SK-N-SH (cell line): Measurements from ENCODE around the gene TBRG1. TPM values are rescaled to one million over a fixed set of nuclear protein-coding genes. Genes with fewer than 3 reads are reported as not detected.

ENCODE experiments used
- CTCF ChIA-PET: fragments of 300-600, 350-600 bp; formaldehyde crosslinking; extraction: SDS; loops from one replicate; lab custom pipeline; 2021; lab: Yijun Ruan, JAX
- POLR2A ChIA-PET: fragments of 350-600 bp; sonication (Branson Sonifier 250); formaldehyde crosslinking; extraction: SDS; loops from one replicate; lab custom pipeline; 2020; ENCODE audit warnings: antibody characterized with exemption, inconsistent platforms; lab: Yijun Ruan, JAX
- DNase-seq: peaks from one replicate; pipeline ENCODE4 v3.0.0; 2012
- H2AFZ ChIP-seq: fragments of 200-600 bp; sonication (generic); 2 replicates; pipeline ENCODE4 v1.8.1; 2016; ENCODE audit warnings: antibody characterized with exemption, mild to moderate bottlenecking, low read depth
- H3F3A ChIP-seq: fragments of 200-600 bp; sonication (generic); replicated peaks from 2 replicates; pipeline ENCODE3; 2016; ENCODE audit warnings: antibody characterized with exemption, mild to moderate bottlenecking; ENCODE audit not compliant: insufficient read depth
- H3K27ac ChIP-seq, 2 experiments: fragments of 200-500 bp in 1 of 2; fragments of 200-600 bp in 1 of 2; sonication (Bioruptor generic) in 1 of 2; sonication (generic), shearing (Covaris generic) in 1 of 2; 2 replicates each; pipeline versions ENCODE4 v1.5.1 to v1.6.1; 2014 to 2016; ENCODE audit warnings: low read depth in 2 of 2, inconsistent platforms in 1 of 2, low read length in 1 of 2, mild to moderate bottlenecking in 1 of 2, mixed read lengths in 1 of 2
- H3K27me3 ChIP-seq: fragments of 200-600 bp; sonication (generic), shearing (Covaris generic); 2 replicates; pipeline ENCODE4 v1.6.1; 2016; ENCODE audit warnings: mixed run types; ENCODE audit not compliant: insufficient read depth
- H3K36me3 ChIP-seq, 2 experiments: fragments of 200-500 bp in 1 of 2; fragments of 200-600 bp in 1 of 2; sonication (Bioruptor generic) in 1 of 2; sonication (generic) in 1 of 2; replicated peaks in 1 of 2; 2 replicates each; pipeline versions ENCODE3 to v1.5.1; 2014 to 2016; ENCODE audit warnings: low read length in 1 of 2, mild to moderate bottlenecking in 1 of 2; ENCODE audit not compliant: insufficient read depth in 2 of 2, control insufficient read depth in 1 of 2
- H3K4me1 ChIP-seq, 2 experiments: fragments of 200-500 bp in 1 of 2; fragments of 200-600 bp in 1 of 2; sonication (Bioruptor generic) in 1 of 2; sonication (generic), shearing (Covaris generic) in 1 of 2; 2 replicates each; pipeline versions ENCODE4 v1.5.1 to v1.6.1; 2014 to 2016; ENCODE audit warnings: low read depth in 1 of 2, low read length in 1 of 2, mixed run types in 1 of 2; ENCODE audit not compliant: insufficient read depth in 2 of 2, control insufficient read depth in 1 of 2
- H3K4me2 ChIP-seq: fragments of 200-600 bp; sonication (generic), shearing (Covaris generic); 2 replicates; pipeline ENCODE4 v1.6.1; 2017; ENCODE audit warnings: mixed run types
- H3K4me3 ChIP-seq, 2 experiments: fragments of 200-500 bp in 1 of 2; fragments of 200-600 bp in 1 of 2; sonication (Bioruptor generic) in 1 of 2; sonication (generic), shearing (Covaris generic) in 1 of 2; 2 replicates each; pipeline versions ENCODE4 v1.5.1 to v1.8.1; 2014 to 2016; ENCODE audit warnings: low read depth in 2 of 2, inconsistent platforms in 1 of 2, low read length in 1 of 2, mild to moderate bottlenecking in 1 of 2, mixed read lengths in 1 of 2, moderate library complexity in 1 of 2
- H3K79me2 ChIP-seq: fragments of 200-600 bp; sonication (generic); 2 replicates; pipeline ENCODE4 v1.8.1; 2017; ENCODE audit warnings: mild to moderate bottlenecking; ENCODE audit not compliant: insufficient read depth
- H3K9ac ChIP-seq: fragments of 200-600 bp; sonication (generic); 2 replicates; pipeline ENCODE4 v1.6.1; 2017; ENCODE audit warnings: mixed run types
- H3K9me2 ChIP-seq: fragments of 200-600 bp; sonication (generic); 2 replicates; pipeline ENCODE4 v1.6.1; 2017; ENCODE audit warnings: mixed run types
- H3K9me3 ChIP-seq: fragments of 200-600 bp; sonication (generic); 2 replicates; pipeline ENCODE4 v1.6.1; 2017; ENCODE audit warnings: mixed run types, mild to moderate bottlenecking, moderate library complexity
- H4K20me1 ChIP-seq: fragments of 200-600 bp; sonication (generic); 2 replicates; pipeline ENCODE4 v1.6.1; 2017; ENCODE audit warnings: mild to moderate bottlenecking, mixed run types; ENCODE audit not compliant: insufficient read depth
- CHD2 ChIP-seq: fragments of 150-350 bp; IDR thresholded peaks from 2 replicates; pipeline ENCODE4 v1.6.1; 2018; ENCODE audit warnings: low read length; ENCODE audit not compliant: partially characterized antibody
- ELF1 ChIP-seq: IDR thresholded peaks from 2 replicates; pipeline ENCODE4 v1.4.0; 2012
- EP300 ChIP-seq, 2 experiments: IDR thresholded peaks; 2 replicates each; pipeline versions ENCODE4 v1.4.0 to v1.6.1; 2012; ENCODE audit warnings: borderline replicate concordance in 1 of 2, low read depth in 1 of 2, low read length in 1 of 2
- EZH2phosphoT487 ChIP-seq: fragments of 200-600 bp; sonication (generic); IDR thresholded peaks from 2 replicates; pipeline ENCODE4 v1.6.1; 2017; ENCODE audit warnings: low read depth, mixed run types, mild to moderate bottlenecking, antibody characterized with exemption, moderate library complexity, borderline replicate concordance
- FOSL2 ChIP-seq: IDR thresholded peaks from 2 replicates; pipeline ENCODE4 v1.4.0; 2012; ENCODE audit warnings: low read depth, mild to moderate bottlenecking, moderate library complexity, borderline replicate concordance
- FOXJ3 ChIP-seq: sonication (generic); formaldehyde crosslinking; IDR thresholded peaks from 2 replicates; pipeline ENCODE4 v1.5.1; 2020; ENCODE audit warnings: mild to moderate bottlenecking, missing genetic modification reagents
- GATA2 ChIP-seq: sonication (generic); formaldehyde crosslinking; IDR thresholded peaks from 2 replicates; pipeline ENCODE4 v1.5.0; 2020; ENCODE audit warnings: mild to moderate bottlenecking, missing genetic modification reagents
- IRF3 ChIP-seq: fragments of 150-350 bp; IDR thresholded peaks from 2 replicates; pipeline ENCODE4 v1.6.1; 2016; ENCODE audit warnings: mild to moderate bottlenecking, low read depth, low read length
- JUND ChIP-seq: IDR thresholded peaks from 2 replicates; pipeline ENCODE4 v1.4.0; 2012
- MEF2A ChIP-seq: IDR thresholded peaks from 2 replicates; pipeline ENCODE4 v1.4.0; 2012; ENCODE audit warnings: low read depth, borderline replicate concordance
- MXI1 ChIP-seq: IDR thresholded peaks from 2 replicates; pipeline ENCODE4 v1.6.1; 2012; ENCODE audit warnings: mild to moderate bottlenecking, low read depth, low read length, improper control_type of control experiment
- NFIC ChIP-seq: IDR thresholded peaks from 2 replicates; pipeline ENCODE4 v1.4.0; 2012; ENCODE audit warnings: borderline replicate concordance
- PBX3 ChIP-seq: IDR thresholded peaks from 2 replicates; pipeline ENCODE4; 2012
- POLR2AphosphoS5 ChIP-seq: IDR thresholded peaks from 2 replicates; pipeline ENCODE4 v1.6.1; 2012; ENCODE audit warnings: low read depth, low read length
- REST ChIP-seq: IDR thresholded peaks from 2 replicates; pipeline ENCODE4 v1.6.1; 2012; ENCODE audit warnings: mild to moderate bottlenecking, low read depth, low read length, moderate library complexity
- SIN3A ChIP-seq: IDR thresholded peaks from 2 replicates; pipeline ENCODE4 v1.6.1; 2012; ENCODE audit warnings: low read depth, mild to moderate bottlenecking, low read length, moderate library complexity, borderline replicate concordance
- SMC3 ChIP-seq: IDR thresholded peaks from 2 replicates; pipeline ENCODE4 v1.6.1; 2012; ENCODE audit warnings: low read depth, low read length, improper control_type of control experiment
- TCF12 ChIP-seq: IDR thresholded peaks from 2 replicates; pipeline ENCODE4 v1.4.0; 2012
- TEAD4 ChIP-seq: IDR thresholded peaks from 2 replicates; pipeline ENCODE4 v1.4.0; 2012; ENCODE audit warnings: mild to moderate bottlenecking, borderline replicate concordance; ENCODE audit not compliant: insufficient read depth
- WGBS: methylation state at CpG from one replicate; pipeline ENCODE4 v1.1.6; 2017; ENCODE audit warnings: low lambda C conversion rate; 5-methylcytosine and 5-hydroxymethylcytosine counted together
- polyA plus RNA-seq, 3 experiments: library from polyadenylated mRNA; depleted of rRNA; stranded (reverse); fragments of >200 nt; gene quantifications; 2 replicates each; pipeline ENCODE4 v1.2.3, GENCODE V29; 2012

The TBRG1 gene
- polyA plus RNA-seq, 1 of the 3 experiments (the other 2 are of a cell fraction): 22.0 TPM

GRCh38 chr11:124661553-124661952, 38.9 kb downstream of the TBRG1 start:
- Histone ChIP-seq H3K9me2 (no peaks in the 10 kb centered on the region), H3K4me1 (peaks cover 4 to 5% of the 10 kb centered on the region in 2 experiments; a peak in 2 of 4 replicates), H3F3A (no peaks in the 10 kb centered on the region), H4K20me1 (no peaks in the 10 kb centered on the region), H3K36me3 (peaks cover 2 to 4% of the 10 kb centered on the region in 2 experiments), H3K79me2 (no peaks in the 10 kb centered on the region), H3K27ac (no peak overlapping the region), H3K9me3 (no peaks in the 10 kb centered on the region), H3K27me3 (no peaks in the 10 kb centered on the region), H3K9ac (no peak overlapping the region), H3K4me3 (no peak overlapping the region), H3K4me2 (no peak overlapping the region), H2AFZ (no peak overlapping the region)
- TF ChIP-seq ELF1 (no peak), CHD2 (no peak), POLR2AphosphoS5 (no peak), IRF3 (no peak), SMC3 (no peak), TEAD4 (no peak)
- CTCF ChIA-PET: interaction anchor here (0.9 to 4.9 kb wide), 12 partner anchors 7 to 215 kb away, joined by 3 to 26 read pairs (median 6); partner anchors contain the start of gene ROBO3
- DNase-seq: no peak
- POLR2A ChIA-PET: no interaction called here

- WGBS: 80% methylated on average over 4 of the region's 4 CpGs
- ChIA-PET POLR2A (no interaction called here), CTCF (interaction anchor here (1.1 to 4.9 kb wide), 9 partner anchors 9 to 214 kb away, joined by 3 to 26 read pairs (median 9); partner anchors contain the start of gene ROBO3)
- H3K27ac ChIP-seq: no peak overlapping the region
- TF ChIP-seq FOSL2 (no peak), REST (no peak), TEAD4 (no peak), EZH2phosphoT487 (no peak), EP300 (IDR thresholded peaks at IDR 0.05; ENCODE audit: borderline replicate concordance in 1 of 2, low read depth in 1 of 2, low read length in 1 of 2) (no peak), MEF2A (no peak), TCF12 (no peak), CHD2 (no peak), FOXJ3 (CRISPR knock-in tag) (no peak), SIN3A (no peak), NFIC (no peak), PBX3 (no peak), JUND (no peak), SMC3 (no peak), ELF1 (no peak), MXI1 (no peak), GATA2 (CRISPR knock-in tag) (no peak)
- no peaks in the 10 kb centered on the region for H3K9me3 ChIP-seq
- H4K20me1 ChIP-seq: no peaks in the 10 kb centered on the region
- H3K27me3 ChIP-seq: no peaks in the 10 kb centered on the region
- no peak overlapping the region for H3K9ac ChIP-seq
- H3K4me3 ChIP-seq: no peak overlapping the region
- no peaks in the 10 kb centered on the region for H3F3A ChIP-seq
- H3K79me2 ChIP-seq: no peaks in the 10 kb centered on the region
- H3K9me2 ChIP-seq: no peaks in the 10 kb centered on the region
- no peak for DNase-seq
- H3K4me2 ChIP-seq: no peak overlapping the region
- no peak overlapping the region for H2AFZ ChIP-seq
- peaks cover 5 to 6% of the 10 kb centered on the region in 2 experiments for H3K36me3 ChIP-seq
- peaks cover 0 to 5% of the 10 kb centered on the region in 2 experiments; a peak in 2 of 4 replicates for H3K4me1 ChIP-seq
Measured at GRCh38 chr11:124662106-124662505, 39.4 kb downstream of the TBRG1 start.
